Osteoblast (primary cell): Measurements from ENCODE around the gene LRRC10. TPM values are rescaled to one million over a fixed set of nuclear protein-coding genes. Genes with fewer than 3 reads are reported as not detected.
A peak's percentile ranks its signal among the peaks of the same experiment; 100 is the strongest.

Experiments
- DNase-seq: peaks from one replicate; pipeline ENCODE4 v3.0.0; 2011; ENCODE audit warnings: low spot score, mixed read lengths; ENCODE audit not compliant: insufficient read length; ENCODE audit errors: missing footprints
- H2AFZ ChIP-seq: 2 replicates; pipeline ENCODE4 v1.6.0; 2011; ENCODE audit warnings: mild to moderate bottlenecking, low read length
- H3K27ac ChIP-seq: 2 replicates; pipeline ENCODE4 v1.5.1; 2011; ENCODE audit warnings: mild to moderate bottlenecking, low read depth, low read length, moderate library complexity
- H3K27me3 ChIP-seq: 2 replicates; pipeline ENCODE4 v1.6.0; 2012; ENCODE audit warnings: mild to moderate bottlenecking, control low read depth, inconsistent platforms, low read length, moderate library complexity; ENCODE audit not compliant: insufficient read depth
- H3K36me3 ChIP-seq: 2 replicates; pipeline ENCODE4 v1.5.1; 2011; ENCODE audit warnings: mild to moderate bottlenecking, low read length, control low read depth, moderate library complexity; ENCODE audit not compliant: insufficient read depth
- H3K4me1 ChIP-seq: 2 replicates; pipeline ENCODE4 v1.5.1; 2011; ENCODE audit warnings: mild to moderate bottlenecking, low read length, control low read depth, moderate library complexity; ENCODE audit not compliant: insufficient read depth
- H3K4me2 ChIP-seq: 2 replicates; pipeline ENCODE4 v1.6.0; 2011; ENCODE audit warnings: mild to moderate bottlenecking, low read length; ENCODE audit not compliant: insufficient read depth
- H3K4me3 ChIP-seq: fragments of 200-600 bp; sonication (generic); 3 replicates; pipeline ENCODE4 v1.5.1; 2012; ENCODE audit warnings: mild to moderate bottlenecking, low read length, inconsistent platforms; ENCODE audit not compliant: insufficient read depth
- H3K79me2 ChIP-seq: 2 replicates; pipeline ENCODE4 v1.6.0; 2012; ENCODE audit warnings: mild to moderate bottlenecking, low read length, control low read depth, inconsistent platforms; ENCODE audit not compliant: insufficient read depth
- H3K9me3 ChIP-seq: 2 replicates; pipeline ENCODE4 v1.5.1; 2011; ENCODE audit warnings: low read depth, low read length, control low read depth
- H4K20me1 ChIP-seq: 2 replicates; pipeline ENCODE4 v1.6.0; 2012; ENCODE audit warnings: mild to moderate bottlenecking, low read length, control low read depth; ENCODE audit not compliant: insufficient read depth
- total RNA-seq: library from RNA; depleted of rRNA; stranded (reverse); fragments of >200 nt; gene quantifications from 2 replicates; pipeline ENCODE4 v1.2.3, GENCODE V29; 2012
- TF ChIP-seq, protein P1 (sequence below): IDR thresholded peaks from 2 replicates; pipeline ENCODE4 v1.5.1; 2011; ENCODE audit warnings: mild to moderate bottlenecking, low read depth, low read length, moderate library complexity; ENCODE audit errors: extremely low read depth

Gene LRRC10
- total RNA-seq, 1 donor: not detected

DNA sequence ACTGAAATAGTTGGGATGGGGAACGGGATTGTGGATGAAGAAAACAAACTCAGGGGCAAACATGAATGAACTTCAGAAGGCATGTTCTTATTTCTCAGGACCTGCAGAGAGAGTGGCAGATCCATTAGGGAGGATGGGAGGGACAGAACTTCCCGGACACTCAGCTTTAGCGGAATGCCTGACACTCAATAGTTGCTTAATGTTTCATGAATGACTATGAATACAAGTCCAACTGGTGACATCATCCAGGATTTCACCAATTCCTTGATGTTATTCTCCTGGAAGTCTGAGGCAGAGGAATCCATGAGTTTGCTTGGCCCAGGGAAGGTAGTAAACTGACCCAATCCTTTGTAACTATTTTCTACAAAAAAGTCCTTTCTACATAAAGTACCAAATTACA is 37.8 kb upstream of the LRRC10 start:
- Histone ChIP-seq H3K27me3 (no peaks in the 10 kb centered on the region), H3K36me3 (no peaks in the 10 kb centered on the region), H3K4me2 (peak overlapping the region; percentile 51), H3K4me1 (peaks cover 12% of the 10 kb centered on the region), H3K79me2 (no peaks in the 10 kb centered on the region), H2AFZ (peak overlapping the region; percentile 13), H4K20me1 (no peaks in the 10 kb centered on the region), H3K9me3 (no peaks in the 10 kb centered on the region), H3K4me3 (no peak overlapping the region), H3K27ac (peak overlapping the region; percentile 73)
- DNase-seq: peak; percentile 68
- TF ChIP-seq, protein P1, sequence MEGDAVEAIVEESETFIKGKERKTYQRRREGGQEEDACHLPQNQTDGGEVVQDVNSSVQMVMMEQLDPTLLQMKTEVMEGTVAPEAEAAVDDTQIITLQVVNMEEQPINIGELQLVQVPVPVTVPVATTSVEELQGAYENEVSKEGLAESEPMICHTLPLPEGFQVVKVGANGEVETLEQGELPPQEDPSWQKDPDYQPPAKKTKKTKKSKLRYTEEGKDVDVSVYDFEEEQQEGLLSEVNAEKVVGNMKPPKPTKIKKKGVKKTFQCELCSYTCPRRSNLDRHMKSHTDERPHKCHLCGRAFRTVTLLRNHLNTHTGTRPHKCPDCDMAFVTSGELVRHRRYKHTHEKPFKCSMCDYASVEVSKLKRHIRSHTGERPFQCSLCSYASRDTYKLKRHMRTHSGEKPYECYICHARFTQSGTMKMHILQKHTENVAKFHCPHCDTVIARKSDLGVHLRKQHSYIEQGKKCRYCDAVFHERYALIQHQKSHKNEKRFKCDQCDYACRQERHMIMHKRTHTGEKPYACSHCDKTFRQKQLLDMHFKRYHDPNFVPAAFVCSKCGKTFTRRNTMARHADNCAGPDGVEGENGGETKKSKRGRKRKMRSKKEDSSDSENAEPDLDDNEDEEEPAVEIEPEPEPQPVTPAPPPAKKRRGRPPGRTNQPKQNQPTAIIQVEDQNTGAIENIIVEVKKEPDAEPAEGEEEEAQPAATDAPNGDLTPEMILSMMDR: no peak

GRCh38 chr12:69647178-69647577 is 36.5 kb upstream of the LRRC10 start:
- H3K36me3 ChIP-seq: no peaks in the 10 kb centered on the region
- H3K4me1 ChIP-seq: peaks cover 12% of the 10 kb centered on the region
- no peak overlapping the region for H3K27ac ChIP-seq
- TF ChIP-seq, protein P1: no peak
- no peaks in the 10 kb centered on the region for H3K9me3 ChIP-seq
- H3K4me3 ChIP-seq: no peak overlapping the region
- peak overlapping the region; percentile 38 for H2AFZ ChIP-seq
- no peak overlapping the region for H3K4me2 ChIP-seq
- H3K27me3 ChIP-seq: no peaks in the 10 kb centered on the region
- H4K20me1 ChIP-seq: no peaks in the 10 kb centered on the region
- no peaks in the 10 kb centered on the region for H3K79me2 ChIP-seq
- DNase-seq: no peak

DNA sequence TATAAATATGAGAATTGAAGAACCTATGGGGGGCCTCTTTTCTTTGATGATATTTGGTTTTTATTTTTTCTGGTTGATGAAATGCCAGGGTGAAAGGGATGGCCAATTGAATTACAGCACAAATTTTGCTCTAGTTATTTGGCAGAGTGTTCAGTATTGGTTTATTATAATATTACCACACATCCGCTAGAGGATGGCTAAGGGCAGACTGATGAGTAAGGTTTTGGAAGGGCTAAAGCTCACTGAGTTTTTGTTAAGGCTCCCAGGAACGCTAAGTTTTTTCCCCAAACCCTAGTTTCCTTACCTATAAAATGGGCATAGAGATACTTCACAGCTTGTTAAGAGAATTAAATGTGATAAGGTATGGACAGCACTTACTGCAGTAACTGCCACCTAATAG is 34.3 kb upstream of the LRRC10 start:
- H3K27ac ChIP-seq: no peak overlapping the region
- H2AFZ ChIP-seq: no peak overlapping the region
- TF ChIP-seq, protein P1: no peak
- H3K9me3 ChIP-seq: no peaks in the 10 kb centered on the region
- H3K36me3 ChIP-seq: no peaks in the 10 kb centered on the region
- H4K20me1 ChIP-seq: no peaks in the 10 kb centered on the region
- no peak for DNase-seq
- no peaks in the 10 kb centered on the region for H3K79me2 ChIP-seq
- no peak overlapping the region for H3K4me2 ChIP-seq
- H3K4me1 ChIP-seq: peaks cover 12% of the 10 kb centered on the region
- H3K4me3 ChIP-seq: no peak overlapping the region
- H3K27me3 ChIP-seq: no peaks in the 10 kb centered on the region

- H3K27me3 ChIP-seq: no peaks in the 10 kb centered on the region
- no peaks in the 10 kb centered on the region for H3K79me2 ChIP-seq
- no peak for DNase-seq
- H3K27ac ChIP-seq: peak overlapping the region; percentile 8
- H2AFZ ChIP-seq: no peak overlapping the region
- H3K4me2 ChIP-seq: no peak overlapping the region
- H3K4me3 ChIP-seq: no peak overlapping the region
- peaks cover 12% of the 10 kb centered on the region for H3K4me1 ChIP-seq
- H3K36me3 ChIP-seq: no peaks in the 10 kb centered on the region
- no peaks in the 10 kb centered on the region for H3K9me3 ChIP-seq
- no peaks in the 10 kb centered on the region for H4K20me1 ChIP-seq
- TF ChIP-seq, protein P1: no peak
Measured at GRCh38 chr12:69644511-69644910, 33.8 kb upstream of the LRRC10 start.
